K562 (cell line): Measurements from ENCODE around the gene XYLB. TPM values are rescaled to one million over a fixed set of nuclear protein-coding genes. Genes with fewer than 3 reads are reported as not detected.
A peak's percentile ranks its signal among the peaks of the same experiment; 100 is the strongest.

Experiments used
- ATAC-seq: fragments of 200-7000 bp; cut with Tn5 transposase; 3 replicates; pipeline ENCODE4 v1.9.1; 2020; ENCODE audit warnings: moderate library complexity
- BruUV-seq: library from RNA; stranded (reverse); fragments of 400-500 nt; replicated peaks from 2 replicates; lab custom pipeline; 2021; lab: Mats Ljungman, UMichigan
- CTCF ChIA-PET: fragments of 300-600 bp; formaldehyde crosslinking; extraction: SDS; loops from one replicate; lab custom pipeline; 2021; ENCODE audit warnings: low intra/inter-chr PET ratio; lab: Yijun Ruan, JAX
- POLR2A ChIA-PET: fragments of 300-600, 350-650 bp; sonication (Branson Sonifier 250); formaldehyde crosslinking; extraction: SDS; loops from one replicate; lab custom pipeline; 2021; ENCODE audit warnings: antibody characterized with exemption, inconsistent platforms; lab: Yijun Ruan, JAX
- DNase-seq, 4 experiments: peaks; one replicate each; pipeline versions ENCODE4 v3.0.0 to v3.0.0-alpha.2; 2011 to 2018; ENCODE audit warnings: low spot score in 3 of 4, mixed read lengths in 3 of 4; ENCODE audit errors: extremely low read depth in 1 of 4
- FAIRE-seq: peaks from 2 replicates; lab custom pipeline; 2011; peaks lifted over from hg19 to GRCh38; lab: Jason Lieb, UNC
- H2AFZ ChIP-seq: 2 replicates; pipeline ENCODE4 v1.6.0; 2011; ENCODE audit warnings: low read depth, low read length, control low read depth, inconsistent platforms
- H3K27ac ChIP-seq: fragments of 200-600 bp; 3 replicates; pipeline ENCODE4 v1.8.0; 2011; ENCODE audit warnings: low read depth, mild to moderate bottlenecking, control low read depth, inconsistent platforms, low read length, moderate library complexity, mixed read lengths; ENCODE audit errors: extremely low read depth
- H3K27me3 ChIP-seq, 2 experiments: fragments of 300-600 bp in 1 of 2; 2 replicates in 1 of 2; 3 replicates in 1 of 2; pipeline versions ENCODE4 v1.6.0 to v1.8.0; 2011; ENCODE audit warnings: inconsistent platforms in 2 of 2, low read length in 2 of 2, mild to moderate bottlenecking in 1 of 2, mixed read lengths in 1 of 2, moderate library complexity in 1 of 2; ENCODE audit not compliant: control insufficient read depth in 2 of 2, insufficient read depth in 2 of 2
- H3K36me3 ChIP-seq: fragments of 300-600 bp; 3 replicates; pipeline ENCODE4 v1.8.0; 2011; ENCODE audit warnings: mild to moderate bottlenecking, low read length, inconsistent platforms; ENCODE audit not compliant: control insufficient read depth, insufficient read depth
- H3K4me1 ChIP-seq, 2 experiments: fragments of 200-600 bp in 1 of 2; replicated peaks in 1 of 2; 2 replicates in 1 of 2; 3 replicates in 1 of 2; pipeline versions ENCODE4 v1.5.1 to v1.8.0; 2011; ENCODE audit warnings: inconsistent platforms in 2 of 2, low read length in 2 of 2, mild to moderate bottlenecking in 1 of 2, mixed read lengths in 1 of 2, moderate library complexity in 1 of 2; ENCODE audit not compliant: control insufficient read depth in 2 of 2, insufficient read depth in 2 of 2
- H3K4me2 ChIP-seq: 2 replicates; pipeline ENCODE4 v1.6.1; 2011; ENCODE audit warnings: low read length, control low read depth, inconsistent platforms, mixed read lengths; ENCODE audit not compliant: insufficient read depth
- H3K4me3 ChIP-seq: fragments of 200-600 bp; sonication (generic), shearing (Covaris generic); 2 replicates; pipeline ENCODE4 v1.5.1; 2016; ENCODE audit warnings: control low read depth, inconsistent platforms
- H3K79me2 ChIP-seq: fragments of 200-600 bp; 3 replicates; pipeline ENCODE4 v1.8.0; 2011; ENCODE audit warnings: low read length, inconsistent platforms; ENCODE audit not compliant: control insufficient read depth, insufficient read depth
- H3K9ac ChIP-seq, 2 experiments: 2 replicates each; pipeline versions ENCODE4 v1.6.0 to v1.6.1; 2011; ENCODE audit warnings: low read depth in 2 of 2, low read length in 2 of 2, control low read depth in 1 of 2, inconsistent platforms in 1 of 2, mild to moderate bottlenecking in 1 of 2, mixed read lengths in 1 of 2; ENCODE audit not compliant: insufficient read depth in 1 of 2
- H3K9me1 ChIP-seq: one replicate; pipeline ENCODE4 v1.6.0; 2011; ENCODE audit warnings: inconsistent platforms, mild to moderate bottlenecking, low read length, moderate library complexity; ENCODE audit not compliant: control insufficient read depth, insufficient read depth
- H3K9me3 ChIP-seq: replicated peaks from 2 replicates; pipeline ENCODE4 v1.5.1; 2011; ENCODE audit warnings: low read depth, low read length, inconsistent platforms; ENCODE audit not compliant: control insufficient read depth, insufficient read depth
- H4K20me1 ChIP-seq: replicated peaks from 2 replicates; pipeline ENCODE4 v1.6.1; 2011; ENCODE audit warnings: low read length, inconsistent platforms, mixed read lengths; ENCODE audit not compliant: control insufficient read depth, insufficient read depth
- ARID4B ChIP-seq: sonication (generic); formaldehyde crosslinking; IDR thresholded peaks from 2 replicates; pipeline ENCODE4 v1.8.0; 2022; ENCODE audit warnings: mild to moderate bottlenecking, missing genetic modification reagents
- FUS ChIP-seq: fragments of 200-400 bp; formaldehyde crosslinking; optimal IDR thresholded peaks from 2 replicates; pipeline ENCODE3; 2017; ENCODE audit warnings: low read depth, low read length
- WGBS: fragments of 100-300 bp; shearing (Covaris generic); methylation state at CpG from one replicate; pipeline ENCODE4 v1.1.6; 2016; ENCODE audit warnings: low coverage, mixed read lengths; ENCODE audit not compliant: insufficient coverage; ENCODE audit errors: missing lambda C conversion rate; 5-methylcytosine and 5-hydroxymethylcytosine counted together
- in situ Hi-C: fragments of 300-500 bp; cut with MboI; formaldehyde crosslinking; loops from 4 replicates; pipeline ENCODE4 v1.15.0; 2018; ENCODE audit warnings: inconsistent platforms, mixed read lengths
- intact Hi-C: fragments of 100-400 bp; cut with micrococcal nuclease; formaldehyde crosslinking; loops from 2 replicates; pipeline ENCODE4 v1.14.2; 2022
- polyA plus RNA-seq, 8 experiments: library from polyadenylated mRNA; depleted of rRNA in 4 of 8; stranded (reverse) in 5 of 8; unstranded in 3 of 8; fragments of >200 nt; fragmentation: Nextera tagmentation in 2 of 8; fragmentation: Illumina TruSeq in 1 of 8; extraction: Ambion mirVana in 2 of 8; extraction: Trizol in 1 of 8; gene quantifications; 2 replicates each; pipeline versions ENCODE4 v1.2.1 to v1.2.3, GENCODE V29; 2011 to 2014; ENCODE audit warnings: inconsistent platforms in 1 of 8, missing spikeins in 1 of 8
- total RNA-seq, 7 experiments: library from RNA; depleted of rRNA in 6 of 7; stranded (reverse); fragments of >200 nt in 6 of 7; fragmentation: Illumina TruSeq in 2 of 7; extraction: Trizol in 2 of 7; gene quantifications; 2 replicates each; pipeline versions ENCODE4 v1.2.1 to v1.2.3, GENCODE V29; 2011 to 2021; ENCODE audit warnings: low replicate concordance in 1 of 7

Gene XYLB
- total and polyA plus RNA-seq, 9 of the 15 experiments (the other 6 are each of a cell fraction or from before 2014, with no cell fraction given), result 4.0 to 20.2 (median 13.2) TPM

- CTCF ChIA-PET, result no interaction called here
- Histone ChIP-seq H3K9ac (no peak overlapping the region), H3K79me2 (no peaks in the 10 kb centered on the region), H3K27me3 (peaks cover 2 to 15% of the 10 kb centered on the region in 2 experiments; a peak in 4 of 5 replicates), H3K4me3 (no peak overlapping the region), H4K20me1 (no peaks in the 10 kb centered on the region), H3K27ac (no peak overlapping the region), H3K4me2 (no peak overlapping the region), H3K9me3 (peaks cover 7% of the 10 kb centered on the region; the same call in 1 of the 2 replicates), H3K9me1 (no peaks in the 10 kb centered on the region), H2AFZ (no peak overlapping the region), H3K4me1 (peaks cover 0 to 8% of the 10 kb centered on the region in 2 experiments; a peak in 3 of 5 replicates), H3K36me3 (no peaks in the 10 kb centered on the region)
- intact Hi-C loops (no loop called here), in situ Hi-C loops (no loop called here)
- ATAC-seq (no peak), FAIRE-seq (no peak), DNase-seq (no peak)
- POLR2A ChIA-PET, result interaction anchor here (0.6 to 1.4 kb wide), 3 partner anchors 10 to 161 kb away, joined by 3 to 4 read pairs (median 4); no protein-coding TSS in a partner anchor
- 0% methylated on average over 2 of the region's 2 CpGs for WGBS
- TF ChIP-seq ARID4B, result 0 out of 2 replicates have a peak, but pooled peaks have one; percentile 26
- no peak for TF ChIP-seq FUS
- BruUV-seq, result no TSS peak
Measured at GRCh38 chr3:38325256-38325655, 21.3 kb upstream of the XYLB start.
